Measurements from ENCODE around the gene AIF1.

AIF1 gene

GRCh38 chr6:31663961-31664789 lies 49.1 kb downstream of the AIF1 start:
- DNase-seq (ENCODE audit: low read depth) = no peak

DNA sequence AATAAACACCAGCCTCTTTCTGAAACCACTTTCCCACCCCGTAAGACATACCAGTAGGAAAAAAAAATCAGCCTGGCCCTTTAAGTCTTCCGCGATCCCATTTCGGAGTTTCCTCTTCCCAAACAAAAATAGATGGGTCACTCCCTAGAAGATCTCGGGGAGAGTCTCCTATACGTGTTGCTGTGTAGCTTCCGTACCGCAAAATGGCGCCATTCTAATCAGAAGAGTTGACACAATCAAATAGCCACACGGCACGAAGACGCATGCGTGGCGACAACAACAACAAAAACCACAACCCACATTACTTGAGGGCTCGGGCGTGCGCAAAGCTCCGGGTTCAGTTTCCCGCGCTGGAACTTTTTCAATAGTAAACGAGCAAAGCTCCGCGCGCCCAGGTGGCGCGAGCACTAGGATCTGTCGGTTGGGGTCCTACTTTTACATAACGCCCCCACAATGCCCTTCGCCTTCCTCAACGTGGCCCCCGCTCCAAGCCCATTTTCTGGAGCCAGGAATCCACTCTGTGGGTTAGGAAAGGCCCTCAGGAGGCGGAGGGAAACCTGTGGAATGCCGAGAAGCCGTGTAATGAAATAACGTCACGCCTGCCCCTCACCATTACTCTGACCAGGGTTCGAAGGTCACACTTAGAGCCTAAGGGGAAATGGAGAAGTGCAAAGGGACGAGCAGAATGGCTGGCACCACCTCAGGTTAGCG lies 49.9 kb downstream of the AIF1 start, which contains the start of gene GPANK1:
TSS of gene GPANK1 (minus strand) at position 208 of the 711 bp plus-strand sequence. CDS start 519 bp downstream, outside the sequence.
- peak; percentile 83 for DNase-seq (ENCODE audit: low read depth)

DNA sequence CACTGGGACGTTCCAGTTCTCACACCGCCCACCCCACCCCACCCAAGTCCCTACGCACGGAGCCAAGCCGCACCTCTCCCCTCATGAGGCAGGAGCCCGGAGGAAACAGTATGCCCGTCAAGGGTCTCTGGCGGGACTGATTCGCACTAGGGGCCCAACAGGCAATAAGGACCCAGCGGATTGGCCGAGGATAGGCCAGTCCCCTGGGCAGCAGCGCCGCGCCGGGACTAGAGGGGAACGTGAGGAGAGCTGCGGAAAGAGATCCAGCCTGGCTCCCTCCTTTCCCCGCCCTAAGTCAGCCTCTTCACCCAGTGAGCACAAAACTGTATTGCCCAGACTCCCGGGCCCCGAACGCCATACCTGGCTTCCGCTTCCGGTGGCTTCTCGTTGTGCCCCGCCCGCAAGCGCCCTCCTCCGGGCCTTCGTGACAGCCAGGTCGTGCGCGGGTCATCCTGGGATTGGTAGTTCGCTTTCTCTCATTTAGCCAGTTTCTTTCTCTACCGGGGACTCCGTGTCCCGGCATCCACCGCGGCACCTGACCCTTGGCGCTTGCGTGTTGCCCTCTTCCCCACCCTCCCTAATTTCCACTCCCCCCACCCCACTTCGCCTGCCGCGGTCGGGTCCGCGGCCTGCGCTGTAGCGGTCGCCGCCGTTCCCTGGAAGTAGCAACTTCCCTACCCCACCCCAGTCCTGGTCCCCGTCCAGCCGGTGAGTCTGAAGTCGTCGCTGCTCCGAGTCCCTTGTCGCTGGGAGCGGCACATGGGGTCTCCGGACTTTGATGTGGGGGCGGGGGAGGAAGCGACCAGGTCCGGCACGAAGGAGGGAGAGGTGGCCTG lies 50.7 kb downstream of the AIF1 start, which contains the start of gene CSNK2B:
TSS of gene CSNK2B (plus strand) at position 580 of the 836 bp plus-strand sequence. CDS start 752 bp downstream, outside the sequence.
- peak; percentile 97 for DNase-seq (ENCODE audit: low read depth)

DNA sequence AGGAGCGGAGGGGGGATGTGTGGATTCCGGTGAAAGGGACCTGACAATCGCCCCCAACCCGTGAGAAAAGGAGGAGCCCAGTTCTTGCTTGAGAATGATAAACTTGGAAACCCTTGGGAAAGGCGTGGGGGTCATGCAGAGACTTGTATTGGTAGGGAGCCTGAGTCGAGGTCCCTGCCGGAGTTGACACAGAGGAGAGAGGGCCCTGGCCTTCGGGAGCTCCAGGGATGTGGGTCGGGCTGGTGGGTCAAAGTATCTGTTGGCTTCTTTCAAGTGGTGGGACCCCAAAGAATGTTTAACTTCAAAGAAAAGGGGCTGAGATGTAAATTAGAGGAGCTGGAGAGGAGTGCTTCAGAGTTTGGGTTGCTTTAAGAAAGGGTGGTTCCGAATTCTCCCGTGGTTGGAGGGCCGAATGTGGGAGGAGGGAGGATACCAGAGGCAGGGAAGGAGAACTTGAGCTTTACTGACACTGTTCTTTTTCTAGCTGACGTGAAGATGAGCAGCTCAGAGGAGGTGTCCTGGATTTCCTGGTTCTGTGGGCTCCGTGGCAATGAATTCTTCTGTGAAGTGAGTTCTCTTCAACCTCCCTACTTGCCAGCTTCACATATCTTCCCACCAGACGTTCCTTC lies 51.4 kb downstream of the AIF1 start:
- no peak for DNase-seq (ENCODE audit: low read depth)
